ENCODE measurements around the gene ENTPD5.

Gene ENTPD5, protein sequence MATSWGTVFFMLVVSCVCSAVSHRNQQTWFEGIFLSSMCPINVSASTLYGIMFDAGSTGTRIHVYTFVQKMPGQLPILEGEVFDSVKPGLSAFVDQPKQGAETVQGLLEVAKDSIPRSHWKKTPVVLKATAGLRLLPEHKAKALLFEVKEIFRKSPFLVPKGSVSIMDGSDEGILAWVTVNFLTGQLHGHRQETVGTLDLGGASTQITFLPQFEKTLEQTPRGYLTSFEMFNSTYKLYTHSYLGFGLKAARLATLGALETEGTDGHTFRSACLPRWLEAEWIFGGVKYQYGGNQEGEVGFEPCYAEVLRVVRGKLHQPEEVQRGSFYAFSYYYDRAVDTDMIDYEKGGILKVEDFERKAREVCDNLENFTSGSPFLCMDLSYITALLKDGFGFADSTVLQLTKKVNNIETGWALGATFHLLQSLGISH

DNA sequence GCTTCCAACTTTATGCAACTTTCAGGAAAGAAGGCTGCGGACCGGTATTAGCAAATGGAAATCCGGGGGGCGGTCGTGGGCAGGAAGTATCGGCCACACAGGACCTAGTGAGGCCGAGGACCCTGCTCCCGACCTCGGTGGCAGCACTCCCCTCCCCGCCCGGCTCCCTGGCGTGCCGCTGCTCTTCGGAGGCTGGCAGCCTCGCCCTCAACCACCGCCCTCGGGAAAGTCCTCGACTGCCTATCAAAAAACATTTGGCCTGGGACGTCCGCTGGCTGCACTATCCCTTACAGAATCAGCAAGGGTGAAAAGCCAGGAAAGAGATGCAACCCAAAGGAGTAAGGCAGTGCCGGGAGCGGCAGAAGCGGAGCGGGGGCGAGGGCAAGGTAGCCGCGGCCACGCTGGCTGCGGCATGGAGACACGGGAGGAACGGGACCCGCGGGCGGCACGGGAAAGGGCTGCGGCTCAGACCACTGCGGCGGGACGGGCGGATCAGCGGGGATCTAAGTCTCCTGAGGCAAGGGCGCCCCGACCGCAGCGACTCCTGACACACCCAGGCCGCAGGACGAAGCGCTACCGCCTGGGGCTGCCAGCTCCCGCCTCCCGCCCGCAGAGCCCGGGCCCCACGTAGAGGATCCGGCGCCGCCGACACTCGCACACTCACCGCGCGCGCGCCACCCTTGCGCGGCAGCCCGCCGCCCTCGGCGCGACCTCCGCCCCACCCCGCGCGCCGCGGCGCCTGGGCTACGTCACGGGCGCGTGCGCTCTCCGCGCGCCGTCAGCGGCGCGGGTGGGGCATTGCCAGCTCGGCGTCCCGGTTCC is at the start of gene ENTPD5, which contains the start of gene BBOF1:
TSS of gene ENTPD5 (minus strand) at position 703 of the 822 bp plus-strand sequence. CDS start 31,186 bp downstream, outside the sequence.
TSS of gene BBOF1 (plus strand) at position 764 of the 822 bp plus-strand sequence. CDS start 130 bp downstream, outside the sequence.
- FAIRE-seq (peak; percentile 100), DNase-seq (ENCODE audit: insufficient read length, low spot score) (peak; percentile 100)

DNA sequence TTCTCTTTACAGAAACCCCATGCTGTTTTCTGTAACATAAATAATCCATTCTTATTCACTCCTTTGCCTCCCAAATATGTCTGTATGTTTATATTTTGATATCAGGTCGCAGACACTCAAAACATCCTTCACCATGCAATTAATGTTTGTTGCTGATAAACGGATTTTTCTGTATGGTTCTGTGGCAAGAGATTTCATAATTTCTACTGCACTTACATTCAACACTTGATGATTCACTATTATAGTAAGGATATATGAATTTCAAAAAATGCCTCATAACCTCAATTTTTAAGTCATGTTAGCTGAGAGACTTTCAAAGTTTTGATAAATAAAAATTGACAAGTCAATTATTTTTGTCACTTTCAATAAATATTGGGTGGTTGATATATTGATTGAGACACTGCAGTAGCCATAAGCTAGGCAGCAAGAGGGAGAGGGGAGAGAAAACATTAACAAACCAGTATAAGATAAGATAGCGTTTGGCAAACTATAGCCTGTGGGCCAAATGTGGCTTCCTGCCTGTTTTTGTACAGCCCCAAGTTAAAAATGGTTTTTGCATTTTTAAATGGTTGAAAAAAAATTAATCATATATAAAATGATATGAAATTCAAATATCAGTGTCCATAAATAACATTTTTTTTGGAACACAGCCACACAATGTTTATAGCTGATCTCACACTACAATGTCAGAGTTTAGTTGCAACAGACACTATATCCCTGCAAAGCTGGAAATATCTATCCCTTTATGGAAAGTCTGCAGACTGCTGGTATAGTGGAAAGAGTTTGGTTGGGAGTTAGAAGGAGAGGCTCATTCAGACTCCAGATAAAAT is 46.9 kb upstream of the ENTPD5 start:
- no peak for DNase-seq (ENCODE audit: insufficient read length, low spot score)
- no peak for FAIRE-seq

DNA sequence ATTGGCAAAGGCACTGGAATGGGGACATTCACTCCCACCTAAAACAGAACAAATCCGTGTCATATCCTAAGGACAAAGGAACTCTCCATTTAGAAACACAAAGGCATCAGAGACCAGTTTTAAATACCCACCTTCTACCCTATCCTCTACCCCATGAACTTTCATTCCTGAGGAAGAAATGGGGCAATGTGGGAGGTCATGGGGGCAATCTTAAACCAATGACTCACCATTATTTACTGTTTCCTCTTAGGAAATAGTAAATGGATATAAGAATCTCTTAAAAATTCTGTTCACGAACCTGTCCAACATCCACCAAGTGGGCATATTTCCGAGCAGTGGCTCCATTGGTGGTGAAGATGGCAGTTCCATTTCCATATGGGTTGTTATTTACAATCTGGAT is 45.8 kb upstream of the ENTPD5 start:
- FAIRE-seq (peak; percentile 40), DNase-seq (ENCODE audit: insufficient read length, low spot score) (no peak)

DNA sequence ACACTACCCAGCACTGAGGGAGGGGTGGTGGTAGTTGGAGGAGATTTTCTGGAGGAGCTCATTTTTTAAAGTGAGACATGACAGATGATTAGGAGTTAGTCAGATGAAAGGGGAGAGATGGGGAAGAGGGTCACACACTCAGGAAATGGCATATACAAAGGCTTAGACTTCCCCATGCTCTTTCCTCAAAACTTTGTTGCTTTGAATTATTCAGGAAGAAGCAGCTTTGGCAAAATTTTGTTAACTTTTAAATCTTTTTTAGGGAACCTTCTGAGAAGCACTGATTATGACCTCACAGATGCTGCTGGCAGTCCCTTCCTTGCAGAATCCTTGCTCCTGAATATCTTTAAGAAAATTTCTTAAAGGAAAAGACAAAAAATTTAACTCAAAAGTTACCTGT is 45.3 kb upstream of the ENTPD5 start:
- no peak for FAIRE-seq
- no peak for DNase-seq (ENCODE audit: insufficient read length, low spot score)

DNA sequence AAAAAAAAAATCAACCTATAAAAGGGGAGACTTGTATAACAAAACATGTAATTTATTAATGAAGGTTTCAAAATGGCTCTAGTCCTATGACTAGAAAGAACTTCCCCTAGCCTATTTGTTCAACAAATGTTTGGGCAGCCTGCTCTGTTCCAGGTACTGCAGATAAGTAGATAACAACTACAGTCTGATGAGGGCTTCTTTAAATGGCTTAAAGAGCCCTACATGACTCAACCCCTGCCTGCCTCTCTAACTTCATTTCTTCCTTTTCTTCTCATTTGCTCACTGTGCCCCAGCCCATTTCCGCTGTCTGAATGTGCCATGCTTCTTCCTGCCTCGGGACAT is 43.7 kb upstream of the ENTPD5 start:
- FAIRE-seq (peak; percentile 20), DNase-seq (ENCODE audit: insufficient read length, low spot score) (no peak)

DNA sequence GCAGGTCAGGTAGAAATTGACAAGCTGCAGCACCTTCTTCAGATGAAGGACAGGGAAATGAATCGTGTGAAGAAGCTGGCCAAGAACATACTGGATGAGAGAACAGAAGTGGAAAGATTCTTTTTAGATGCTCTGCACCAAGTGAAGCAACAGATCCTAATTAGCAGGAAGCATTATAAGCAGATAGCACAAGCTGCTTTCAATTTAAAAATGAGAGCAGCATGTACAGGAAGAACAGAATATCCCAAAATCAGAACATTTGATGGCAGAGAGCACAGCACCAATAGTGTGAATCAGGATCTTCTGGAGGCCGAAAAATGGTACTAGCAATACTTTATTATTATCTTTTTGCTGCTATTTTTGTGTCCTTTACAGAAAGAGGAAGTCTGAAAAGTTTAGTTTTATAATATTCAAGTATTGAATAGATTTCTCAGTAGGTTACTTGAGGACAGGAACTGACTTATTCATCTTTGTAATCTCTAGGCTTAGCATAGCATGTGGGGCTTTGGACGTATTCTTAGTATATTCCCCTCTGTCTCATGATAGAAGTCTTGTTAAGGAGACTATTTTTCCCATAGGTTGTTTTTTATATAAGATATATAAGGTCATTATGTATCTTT is 30.9 kb upstream of the ENTPD5 start:
- DNase-seq (ENCODE audit: insufficient read length, low spot score) (no peak), FAIRE-seq (peak; percentile 33)

DNA sequence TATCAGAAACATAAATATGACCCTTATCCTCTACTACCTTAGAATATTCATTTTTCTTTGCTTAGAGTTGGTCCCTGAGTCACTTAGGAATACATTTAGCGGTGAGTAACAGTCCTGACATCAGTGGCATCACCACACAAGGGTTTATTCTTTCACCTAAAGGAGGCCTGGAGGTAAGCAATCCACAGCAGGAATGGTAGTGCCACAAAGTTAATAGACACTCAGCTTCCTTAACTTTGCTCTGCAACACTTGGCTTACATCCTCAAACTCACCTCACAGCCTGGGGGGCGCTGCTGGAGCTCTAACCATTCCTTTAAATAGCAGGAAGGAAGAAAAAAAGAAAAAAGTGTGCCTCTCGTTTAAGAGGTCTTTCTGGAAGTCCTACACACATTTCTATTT is 29.2 kb upstream of the ENTPD5 start:
- DNase-seq (ENCODE audit: insufficient read length, low spot score) (no peak), FAIRE-seq (peak; percentile 44)

DNA sequence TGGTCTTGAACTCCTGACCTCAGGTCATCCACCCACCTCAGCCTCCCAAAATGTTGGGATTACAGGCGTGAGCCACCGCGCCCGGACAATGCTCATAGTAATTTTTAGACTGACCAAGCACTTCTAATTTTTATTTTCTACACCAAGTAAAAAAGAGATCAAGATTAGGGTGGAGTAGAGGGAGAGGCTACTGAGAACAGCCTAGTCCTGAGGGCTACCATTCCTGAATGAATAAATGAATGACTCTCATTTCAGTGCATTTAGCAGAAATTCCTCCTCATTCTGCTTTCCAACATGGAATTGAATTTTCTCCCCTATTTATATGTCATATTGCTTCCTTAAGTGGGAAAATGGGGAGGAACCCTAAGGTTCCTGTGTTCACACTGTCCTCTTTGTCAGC is 26.4 kb upstream of the ENTPD5 start:
- no peak for FAIRE-seq
- no peak for DNase-seq (ENCODE audit: insufficient read length, low spot score)

DNA sequence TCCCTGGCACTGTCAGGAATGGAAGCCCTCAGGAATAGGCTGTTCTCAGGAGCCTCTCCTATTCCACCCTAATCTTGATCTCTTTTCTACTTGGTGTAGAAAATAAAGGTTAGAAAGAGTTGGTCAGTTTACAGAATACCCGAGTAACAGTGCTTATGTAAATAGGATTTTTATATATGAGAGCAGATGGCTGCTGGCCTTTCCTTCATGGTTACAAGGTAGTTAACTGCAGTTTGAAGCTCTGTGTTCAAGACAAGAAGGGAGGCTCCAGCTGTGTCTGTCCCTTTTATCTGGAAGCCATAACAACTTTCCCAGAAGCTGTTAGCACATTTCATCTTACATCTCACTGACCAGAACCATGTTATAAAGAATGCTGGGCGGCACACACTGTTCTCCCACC is 23.2 kb upstream of the ENTPD5 start:
- FAIRE-seq, result peak; percentile 4
- no peak for DNase-seq (ENCODE audit: insufficient read length, low spot score)

DNA sequence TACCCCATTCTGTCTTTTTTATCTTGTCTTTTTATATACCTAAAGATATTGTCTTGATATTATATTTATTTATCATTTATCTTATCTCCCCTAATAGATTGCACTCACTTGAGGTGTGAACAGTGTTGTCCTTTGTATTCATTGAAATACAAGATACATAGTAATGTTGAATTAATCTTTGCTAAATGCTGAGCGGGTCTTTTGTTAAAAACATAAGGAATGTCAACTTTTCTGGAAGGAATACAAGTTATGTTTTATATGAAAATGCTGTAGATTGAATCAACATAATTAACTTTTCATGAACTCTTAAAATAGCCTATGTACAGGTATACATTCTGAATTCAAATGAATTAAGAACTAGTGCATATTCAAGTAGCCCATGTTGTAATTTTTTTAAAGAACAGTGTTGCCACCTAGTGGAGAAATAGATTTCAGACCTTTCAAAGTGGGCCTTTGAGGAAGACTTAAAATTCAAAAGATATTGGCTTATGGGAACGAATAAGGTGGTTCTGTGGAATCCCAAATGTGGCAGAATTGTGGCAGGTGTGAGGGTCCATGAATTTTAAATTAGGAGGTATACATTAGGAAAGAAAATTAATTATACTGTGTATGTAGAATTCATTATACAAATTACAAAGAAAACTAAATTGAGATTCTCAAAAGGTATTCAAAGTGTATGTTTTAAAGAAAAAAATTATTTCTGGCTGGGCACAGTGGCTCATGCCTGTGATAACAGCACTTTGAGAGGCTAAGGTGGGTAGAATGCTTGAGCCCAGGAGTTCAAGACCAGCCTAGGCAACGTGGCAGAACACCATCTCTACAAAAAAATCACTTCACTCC is 19.2 kb upstream of the ENTPD5 start:
- FAIRE-seq (no peak), DNase-seq (ENCODE audit: insufficient read length, low spot score) (peak; percentile 81)

DNA sequence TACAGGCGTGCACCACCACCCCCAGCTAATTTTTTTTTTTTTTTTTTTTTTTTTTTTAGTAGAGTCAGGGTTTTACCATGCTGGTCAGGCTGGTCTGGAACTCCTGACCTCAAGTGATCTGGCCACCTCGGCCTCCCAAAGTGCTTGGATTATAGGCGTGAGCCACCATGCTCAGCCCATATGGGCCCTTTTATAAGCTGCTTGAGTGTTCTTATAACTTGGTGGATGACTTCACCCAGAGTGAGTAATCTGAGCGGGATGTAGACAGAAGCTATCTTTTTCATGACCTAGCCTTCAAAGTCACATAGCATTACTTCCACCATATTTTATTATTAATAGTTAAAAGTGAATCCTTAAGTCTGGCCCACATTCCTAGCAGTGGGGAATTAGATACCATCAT is 16.5 kb upstream of the ENTPD5 start:
- DNase-seq (ENCODE audit: insufficient read length, low spot score), result no peak
- peak; percentile 66 for FAIRE-seq

DNA sequence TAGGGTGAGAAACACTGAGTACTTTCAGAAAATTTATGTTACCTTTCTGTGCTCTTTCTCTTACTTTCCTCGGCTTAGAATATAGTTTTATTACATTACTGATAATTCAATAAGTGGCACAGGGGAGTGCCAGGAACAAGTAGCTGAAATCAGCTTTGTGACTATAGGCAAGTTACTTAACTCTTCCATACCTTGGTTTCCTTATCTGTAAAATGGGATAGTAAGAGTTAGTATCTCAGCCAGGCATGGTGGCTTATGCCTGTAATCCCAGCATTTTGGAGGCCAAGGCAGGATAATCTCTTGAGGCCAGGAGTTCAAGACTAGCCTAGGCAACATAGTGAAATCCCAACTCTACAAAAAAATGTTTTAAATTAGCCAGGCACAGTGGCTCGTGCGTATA is 15.5 kb upstream of the ENTPD5 start:
- DNase-seq (ENCODE audit: insufficient read length, low spot score) (no peak), FAIRE-seq (peak; percentile 26)

DNA sequence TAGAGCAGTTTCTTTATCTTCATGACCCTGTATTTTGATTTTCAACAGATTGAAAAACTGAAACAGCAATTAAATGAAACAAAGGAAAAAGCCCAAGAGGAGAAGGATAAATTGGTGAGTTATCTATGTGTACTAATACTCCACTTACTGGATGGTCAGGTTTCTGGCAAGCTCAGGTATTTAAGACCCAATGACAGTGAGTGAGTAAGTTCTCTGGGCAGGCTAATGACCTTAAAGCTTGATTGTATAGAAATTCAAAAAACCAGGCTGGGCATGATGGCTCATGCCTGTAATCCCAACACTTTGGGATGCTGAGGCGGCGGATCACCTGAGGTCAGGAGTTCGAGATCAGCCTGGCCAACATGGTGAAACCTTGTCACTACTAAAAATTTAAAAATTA is 10.0 kb upstream of the ENTPD5 start:
- no peak for FAIRE-seq
- no peak for DNase-seq (ENCODE audit: insufficient read length, low spot score)

DNA sequence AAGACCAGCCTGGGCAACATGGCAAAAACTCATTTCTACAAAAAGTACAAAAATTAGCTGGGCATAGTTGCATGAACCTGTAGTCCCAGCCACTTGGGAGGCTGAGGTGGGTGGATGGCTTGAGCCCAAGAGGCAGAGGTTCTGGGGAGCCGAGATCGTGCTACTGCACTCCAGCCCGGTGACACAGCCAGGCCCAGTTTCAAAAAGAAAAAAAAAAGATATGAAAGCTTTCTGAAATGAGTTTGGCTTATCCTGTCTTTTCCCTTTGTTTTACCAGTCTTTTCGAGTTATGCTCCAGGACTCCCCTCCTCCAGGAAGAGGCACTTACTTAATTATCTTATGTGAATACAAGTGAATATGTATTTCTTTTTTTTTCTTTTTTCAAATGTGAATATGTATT is 3.3 kb upstream of the ENTPD5 start:
- DNase-seq (ENCODE audit: insufficient read length, low spot score), result no peak
- FAIRE-seq, result no peak

DNA sequence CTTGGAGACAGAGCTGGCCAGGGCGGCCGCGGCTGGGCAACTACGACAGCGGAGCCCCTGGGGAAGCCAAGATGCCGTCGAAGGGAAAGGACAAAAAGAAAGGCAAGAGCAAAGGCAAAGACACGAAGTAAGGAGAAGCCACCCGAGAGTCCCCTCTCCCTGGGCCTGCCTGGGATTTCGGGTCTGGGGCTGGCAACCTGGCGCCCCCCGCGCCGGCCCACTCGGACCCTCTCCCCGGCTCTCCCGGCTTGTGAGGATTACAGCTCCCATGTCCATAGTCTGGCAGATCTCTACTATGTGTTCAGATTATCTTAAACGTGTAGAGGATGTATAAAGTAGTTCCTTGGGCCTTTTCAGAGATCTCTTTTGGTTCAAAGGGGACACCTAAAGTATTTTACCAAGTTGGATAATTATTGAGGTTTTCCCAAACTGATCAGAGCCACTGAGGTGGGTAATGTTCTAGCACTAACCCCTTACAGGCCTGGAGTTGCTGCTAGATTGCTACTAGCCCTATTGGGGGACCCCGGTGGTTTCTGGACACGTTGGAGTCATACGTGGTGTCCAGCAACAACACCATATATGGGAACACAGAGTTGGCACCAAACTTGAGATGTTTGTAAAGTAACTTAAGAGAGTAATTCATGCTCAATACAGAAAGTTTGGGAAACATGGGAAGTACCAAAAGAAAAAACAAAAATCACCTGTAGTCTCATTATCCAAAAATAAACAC is 485 bp upstream of the ENTPD5 start:
- no peak for FAIRE-seq

DNA sequence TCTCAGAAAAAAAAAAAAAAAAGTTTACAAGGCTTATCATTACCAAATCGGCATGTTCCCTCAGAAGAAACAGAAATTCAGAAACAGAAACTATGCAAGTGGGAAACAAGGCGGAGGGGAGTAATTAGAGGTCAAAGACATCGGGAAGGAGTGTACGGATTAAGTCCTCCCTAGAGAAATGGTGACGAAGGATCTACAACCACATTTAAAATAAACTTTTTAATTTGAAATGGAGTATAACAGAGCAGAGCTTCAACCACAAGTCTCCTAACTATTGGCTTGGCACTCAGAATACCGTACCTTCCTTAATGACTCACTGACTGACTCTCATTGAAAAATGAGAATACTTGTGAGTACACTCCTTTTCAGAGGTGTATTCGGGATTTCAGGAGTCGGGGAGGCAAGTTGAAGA is 908 bp downstream of the ENTPD5 start:
- FAIRE-seq (no peak), DNase-seq (ENCODE audit: insufficient read length, low spot score) (peak; percentile 84)

More for the DNA sequence above, 485 bp upstream of the ENTPD5 start:
- peak; percentile 47 for DNase-seq (ENCODE audit: insufficient read length, low spot score)

DNA sequence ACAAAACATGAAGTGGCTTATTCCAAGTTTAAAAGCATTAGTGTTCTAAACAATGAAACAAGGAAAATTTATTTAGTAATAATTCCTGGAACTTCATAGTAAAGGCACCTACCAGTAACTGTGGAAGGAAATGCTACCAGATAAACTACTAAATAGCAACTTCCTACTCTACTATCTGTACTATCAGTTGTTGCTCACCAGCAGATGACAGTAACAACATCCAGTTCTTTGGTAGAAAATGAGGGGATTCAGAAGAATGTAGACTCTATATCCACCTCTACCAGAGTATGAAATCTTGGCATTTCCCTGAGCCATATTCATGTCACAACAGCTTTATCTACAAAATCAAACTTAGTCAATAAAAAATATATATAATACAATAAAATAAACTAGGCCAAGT is 3.1 kb downstream of the ENTPD5 start:
- DNase-seq (ENCODE audit: insufficient read length, low spot score) (no peak), FAIRE-seq (no peak)

DNA sequence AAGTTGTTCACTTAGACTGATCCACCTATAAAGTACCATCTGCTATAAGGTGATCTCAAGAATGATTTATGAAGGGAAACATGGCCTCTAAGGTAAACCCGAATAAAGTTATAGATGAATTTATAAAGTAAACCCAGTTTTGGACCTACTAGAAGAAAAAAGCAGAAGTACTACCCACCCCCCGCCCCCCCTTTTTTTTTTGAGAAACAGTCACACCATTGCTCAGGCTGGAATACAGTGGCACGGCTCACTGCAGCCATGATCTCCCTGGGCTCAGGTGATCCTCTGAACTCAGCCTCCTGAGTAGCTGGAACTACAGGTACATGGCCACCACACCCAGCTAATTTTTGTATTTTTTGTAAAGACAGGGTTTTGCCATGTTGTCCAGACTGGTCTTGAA is 3.9 kb downstream of the ENTPD5 start:
- no peak for DNase-seq (ENCODE audit: insufficient read length, low spot score)
- FAIRE-seq, result no peak

DNA sequence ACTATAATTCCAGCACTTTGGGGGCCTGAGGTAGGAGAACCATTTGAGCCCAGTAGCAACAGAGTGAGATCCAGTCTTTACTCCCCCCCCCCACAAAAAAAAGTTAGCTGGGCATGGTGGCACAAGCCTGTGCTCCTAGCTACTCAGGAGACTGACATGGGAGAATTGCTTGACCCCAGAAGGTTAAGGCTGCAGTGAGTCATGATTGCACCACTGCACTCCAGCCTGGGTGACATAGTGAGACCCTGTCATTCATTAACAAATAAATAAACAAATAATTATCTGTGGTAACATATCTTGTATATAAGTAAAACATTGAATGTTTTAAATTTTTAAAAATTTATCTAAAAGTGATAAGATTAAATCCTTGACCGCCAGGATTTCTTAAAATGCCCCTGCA is 4.8 kb downstream of the ENTPD5 start:
- DNase-seq (ENCODE audit: insufficient read length, low spot score) (no peak), FAIRE-seq (no peak)
